Suppressor macrophage treated with lipopolysaccharide for 1 hour (primary cell): ENCODE data around the gene CGNL1.
A peak's percentile ranks its signal among the peaks of the same experiment; 100 is the strongest.

Experiments
- DNase-seq, 3 donors: peaks; one replicate each; pipeline ENCODE4 v3.0.0-alpha.2; 2020 to 2022

CGNL1 gene

DNA sequence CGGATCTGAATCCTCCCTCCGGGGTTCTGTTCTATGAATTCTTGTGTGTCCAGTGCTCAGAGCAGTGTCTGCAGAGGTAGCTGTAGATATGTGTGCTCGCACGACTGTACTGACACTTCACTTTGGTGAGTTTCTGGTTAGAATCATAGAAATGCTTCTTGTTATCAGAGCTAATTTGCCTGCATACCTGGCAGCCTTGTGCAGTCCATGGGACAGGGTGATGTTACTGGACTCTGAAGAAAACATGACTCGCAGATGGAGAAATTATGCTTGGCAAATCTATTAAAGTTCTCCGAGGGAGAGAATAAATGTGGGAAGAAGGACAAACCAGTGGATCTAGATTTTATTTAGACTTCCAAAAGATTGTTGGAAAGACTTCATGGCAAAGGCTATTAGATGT lies 12.2 kb downstream of the CGNL1 start:
- no peak for DNase-seq

DNA sequence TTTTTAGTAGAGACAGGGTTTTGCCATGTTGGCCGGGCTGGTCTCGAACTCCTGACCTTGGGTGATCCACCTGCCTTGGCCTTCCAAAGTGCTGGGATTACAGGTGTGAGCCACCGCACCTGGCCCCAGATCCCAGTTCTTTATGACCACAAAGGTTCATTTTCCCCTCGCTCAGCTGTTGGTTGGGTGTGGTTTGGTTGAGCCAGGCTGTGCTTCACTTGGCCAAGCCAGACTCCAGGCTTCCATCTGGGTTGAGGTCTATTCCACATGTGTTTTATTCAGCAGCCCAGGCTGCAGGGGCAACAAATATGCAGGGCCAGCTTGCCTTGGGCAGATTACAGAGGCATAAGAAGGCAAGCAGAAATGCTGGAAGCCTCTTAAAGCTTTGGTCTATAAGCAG lies 13.7 kb downstream of the CGNL1 start:
- DNase-seq: no peak

DNA sequence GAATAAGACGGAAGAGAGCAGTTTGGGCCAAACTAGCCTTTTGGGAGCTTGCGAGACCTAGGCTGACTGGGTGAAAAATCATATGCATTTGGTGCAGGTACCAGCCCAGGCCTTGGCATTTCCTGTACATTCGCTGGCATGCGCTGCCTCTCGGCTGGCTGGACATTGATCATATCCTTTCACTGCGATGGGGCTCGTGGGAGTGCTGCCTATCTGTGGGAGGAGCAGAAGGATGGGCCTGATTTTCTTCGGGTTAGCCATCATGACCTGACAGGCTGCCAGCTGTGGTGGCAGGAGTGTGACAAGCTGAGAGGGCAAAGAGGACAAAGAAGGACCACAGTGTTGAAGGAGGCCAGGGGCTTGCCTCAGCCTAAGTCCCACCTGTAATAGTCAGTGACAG lies 14.3 kb downstream of the CGNL1 start:
- no peak for DNase-seq

DNA sequence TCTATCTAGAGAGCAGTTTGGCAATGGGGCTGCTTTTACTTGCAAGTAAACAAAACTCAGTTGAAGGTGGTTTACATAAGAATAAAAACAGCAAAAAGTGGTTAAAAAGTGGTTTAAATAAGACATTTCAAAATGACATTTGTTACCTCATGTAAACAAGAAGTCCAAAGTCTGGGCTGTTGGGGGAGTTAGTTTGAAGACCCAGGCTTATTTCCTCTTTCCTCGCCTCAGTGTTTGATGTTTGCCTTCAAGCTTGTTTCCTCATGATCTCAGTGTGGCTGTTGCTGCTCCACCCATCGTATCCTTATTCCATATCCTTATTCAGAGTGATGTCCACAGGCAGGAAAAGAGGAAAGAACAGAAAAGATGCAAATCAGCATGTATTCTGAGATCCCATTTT lies 15.2 kb downstream of the CGNL1 start:
- DNase-seq: no peak

DNA sequence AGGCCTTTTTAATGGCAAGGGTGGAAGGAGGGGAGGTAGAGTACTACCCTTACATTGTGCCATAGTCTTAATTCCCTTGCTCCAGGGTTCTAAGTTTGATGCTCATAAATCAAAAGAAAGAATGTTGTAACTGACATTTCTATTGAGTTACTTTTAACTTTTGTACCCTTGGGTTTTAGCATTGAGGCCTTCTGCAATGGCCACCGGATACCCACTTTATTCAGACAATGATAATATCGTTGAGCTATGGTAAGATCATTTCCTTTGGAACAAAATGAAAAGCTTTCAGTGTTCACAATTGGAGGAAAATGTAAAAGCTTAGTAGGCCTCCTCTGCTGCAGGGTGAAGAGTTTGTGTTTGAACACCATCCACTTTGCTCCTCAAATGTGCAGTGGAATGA lies 16.8 kb downstream of the CGNL1 start:
- no peak for DNase-seq

DNA sequence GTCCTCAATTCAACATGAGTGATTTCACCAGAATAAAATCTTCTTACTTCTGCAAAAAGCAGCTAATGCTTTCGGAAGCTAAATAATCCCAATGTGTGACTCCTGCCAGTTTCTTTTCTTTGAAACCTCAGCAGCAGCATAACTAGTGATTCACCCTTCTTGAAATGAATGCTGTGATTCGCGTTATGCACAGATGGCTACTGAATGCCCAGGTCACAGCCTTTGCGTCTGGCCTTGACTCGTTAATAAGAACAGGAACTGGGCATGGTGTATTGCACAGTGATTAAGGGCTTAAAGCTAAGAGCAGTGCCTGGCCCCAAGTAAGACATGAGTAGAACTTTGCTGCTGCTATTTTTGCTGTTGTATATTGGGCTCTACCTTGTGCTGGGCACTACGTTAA lies 19.0 kb downstream of the CGNL1 start:
- peak; percentile 43 to 64 (median 45) for DNase-seq

DNA sequence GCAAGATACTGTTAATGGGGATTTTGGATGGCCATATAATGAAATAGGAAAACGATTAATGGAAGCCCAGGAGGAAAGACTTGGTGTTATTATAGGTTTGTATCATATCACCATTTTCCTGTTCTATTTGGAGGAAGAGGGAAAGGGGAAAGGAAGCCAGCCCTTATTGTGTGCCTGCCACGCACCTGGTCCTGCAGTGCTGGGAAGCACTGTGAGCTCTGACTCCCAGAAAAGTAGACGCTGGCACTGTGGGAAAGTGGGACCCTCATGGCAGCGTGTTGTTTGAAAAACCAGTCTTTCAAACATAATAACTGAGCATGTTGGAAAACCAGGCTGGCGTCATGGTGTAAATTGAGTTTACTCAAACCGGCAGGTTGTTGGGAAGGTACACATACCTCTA lies 22.0 kb downstream of the CGNL1 start:
- no peak for DNase-seq

DNA sequence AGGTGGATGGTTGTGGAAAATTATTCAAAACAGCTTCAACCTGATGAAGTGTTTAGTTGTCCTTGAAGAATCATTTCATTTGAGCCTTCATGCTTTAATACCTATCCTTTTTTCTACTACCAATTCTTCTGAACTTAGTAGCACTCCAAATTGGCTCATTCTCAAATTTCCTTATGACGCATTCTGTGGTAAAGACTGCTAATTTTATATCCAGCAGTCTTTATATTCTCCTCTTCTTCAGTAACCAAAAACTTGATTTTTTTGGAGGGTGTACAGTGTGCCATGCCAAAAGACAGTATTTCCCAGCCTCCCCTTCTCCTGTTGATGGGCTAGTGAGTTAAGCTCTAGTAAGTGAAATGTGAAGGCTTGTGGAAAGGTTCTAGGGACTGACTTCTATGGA lies 25.2 kb downstream of the CGNL1 start:
- no peak for DNase-seq

DNA sequence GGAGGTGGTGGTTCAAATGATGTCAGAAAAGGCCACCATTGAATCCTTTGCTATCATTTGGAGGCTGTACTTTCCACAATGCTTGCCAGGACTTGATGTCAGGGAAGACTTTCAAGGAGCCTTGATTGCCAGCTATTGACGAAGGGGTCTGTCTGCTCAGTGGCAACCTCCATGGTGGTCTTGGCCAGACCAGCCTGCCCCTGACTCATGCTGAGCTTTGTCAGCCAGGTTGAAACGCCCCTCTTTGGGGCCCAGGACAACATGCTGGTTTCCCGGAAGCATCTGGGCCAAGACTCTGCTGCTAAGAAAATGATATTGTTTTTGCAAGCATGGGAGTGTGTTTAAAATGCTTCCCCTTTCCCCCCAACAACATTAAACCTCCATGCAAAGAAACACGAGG lies 26.7 kb downstream of the CGNL1 start:
- DNase-seq: no peak

DNA sequence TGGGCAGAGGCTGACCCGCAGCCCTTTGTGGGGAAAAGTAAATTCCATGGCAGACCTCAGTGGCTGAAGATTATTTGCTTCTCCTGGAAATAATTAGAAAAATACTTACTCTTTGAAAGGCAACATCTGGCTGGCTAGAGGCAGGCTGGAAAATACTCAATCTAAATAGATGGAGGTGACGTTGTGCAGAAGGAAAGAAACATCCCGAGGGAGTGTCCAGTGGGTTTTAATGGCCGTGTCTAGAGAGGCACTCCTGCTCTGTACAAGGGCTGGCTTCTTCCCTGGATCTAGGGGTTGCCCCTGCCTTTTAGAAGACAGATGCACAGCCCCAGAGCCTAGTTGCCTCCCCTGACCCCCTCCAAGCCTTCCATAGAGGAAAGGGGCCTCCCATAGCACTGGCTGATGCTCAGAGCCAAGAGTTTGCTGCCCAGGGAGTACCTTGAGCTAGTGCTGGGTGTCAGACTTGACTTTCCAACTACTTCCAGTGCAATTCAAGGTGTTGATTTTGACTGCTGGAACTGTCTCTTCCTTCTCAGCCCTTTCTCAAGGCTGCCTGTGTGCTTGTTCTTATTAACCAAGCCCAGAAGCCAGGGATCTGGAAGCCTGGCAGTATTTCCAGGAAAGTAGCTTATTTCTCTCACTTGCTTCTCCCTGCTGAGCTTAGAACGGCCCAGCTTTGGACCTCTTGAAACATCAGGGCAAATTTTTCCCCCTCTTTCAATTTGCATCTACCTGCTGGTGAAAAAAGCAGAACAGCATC lies 27.4 kb downstream of the CGNL1 start:
- DNase-seq: no peak

DNA sequence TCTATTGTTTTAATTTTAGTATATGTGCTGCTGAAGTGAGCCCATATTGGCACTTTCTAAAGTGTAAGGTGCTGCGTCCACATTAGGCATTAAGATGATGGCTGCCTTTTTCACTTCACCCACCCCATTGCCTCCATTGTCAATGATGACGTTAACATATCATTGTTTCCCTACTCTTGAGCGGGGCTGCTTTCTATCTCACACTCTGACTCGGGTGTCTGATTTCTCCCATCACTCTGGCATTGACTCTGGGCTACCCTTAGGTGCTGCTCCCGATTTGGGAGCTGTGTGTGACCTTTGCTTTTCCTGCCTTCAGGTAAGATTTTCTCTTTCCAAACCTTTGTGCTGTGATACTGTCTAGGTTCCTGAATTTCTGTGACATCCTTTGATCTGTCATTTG lies 28.8 kb downstream of the CGNL1 start:
- DNase-seq: no peak

DNA sequence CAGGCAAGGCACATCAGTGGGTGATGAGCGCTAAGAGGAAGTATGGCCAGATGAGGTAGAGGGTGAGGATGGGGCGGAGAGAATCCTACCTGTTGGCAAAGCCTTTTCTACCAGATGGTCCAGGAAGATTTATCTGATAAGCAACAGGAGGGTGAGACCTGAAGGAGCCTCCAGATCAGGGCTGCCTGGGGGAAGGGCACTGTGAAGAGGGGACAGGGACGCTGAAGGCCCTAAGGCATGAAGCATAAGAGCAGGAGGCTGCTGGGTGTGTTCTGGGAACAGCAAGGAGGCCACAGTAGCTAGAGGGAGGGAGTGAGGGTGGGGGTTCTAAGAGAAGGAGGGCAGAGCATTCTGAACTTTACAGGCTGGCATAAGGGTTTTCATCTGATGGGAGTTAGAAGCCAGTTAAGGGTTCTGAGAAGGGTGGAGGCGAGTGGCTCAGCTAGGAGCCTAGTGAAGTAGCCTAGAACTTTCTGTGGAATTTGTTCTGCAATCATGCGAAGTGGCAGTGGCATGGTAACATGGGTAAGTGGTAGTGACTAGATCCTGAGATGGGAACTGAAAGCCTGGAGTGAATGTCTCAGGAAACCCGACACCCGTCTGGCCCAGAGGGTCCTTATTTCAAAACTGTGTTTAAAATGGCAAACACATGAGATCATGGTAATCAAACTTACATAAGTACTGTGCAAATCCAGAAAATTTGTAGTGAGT lies 29.9 kb downstream of the CGNL1 start:
- DNase-seq: no peak

DNA sequence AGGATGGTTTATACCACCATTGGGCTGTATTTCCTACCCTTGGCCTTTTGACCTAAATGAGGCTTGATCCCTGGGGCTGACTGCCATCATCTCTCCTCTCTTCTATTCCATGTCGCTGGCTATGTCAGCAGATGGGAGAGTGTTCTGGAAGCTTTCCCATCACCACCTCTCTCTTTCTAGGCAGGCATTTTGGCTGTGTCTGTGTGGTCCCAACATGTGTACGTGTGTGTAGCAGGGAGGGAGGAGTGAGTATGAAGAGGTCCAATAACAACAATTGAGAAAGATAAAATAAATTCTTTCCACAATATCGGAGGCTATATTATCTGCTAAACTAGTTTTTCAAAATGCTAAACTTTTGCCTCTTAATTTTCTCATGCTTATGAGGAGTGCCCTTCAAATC lies 34.1 kb downstream of the CGNL1 start:
- DNase-seq: no peak

DNA sequence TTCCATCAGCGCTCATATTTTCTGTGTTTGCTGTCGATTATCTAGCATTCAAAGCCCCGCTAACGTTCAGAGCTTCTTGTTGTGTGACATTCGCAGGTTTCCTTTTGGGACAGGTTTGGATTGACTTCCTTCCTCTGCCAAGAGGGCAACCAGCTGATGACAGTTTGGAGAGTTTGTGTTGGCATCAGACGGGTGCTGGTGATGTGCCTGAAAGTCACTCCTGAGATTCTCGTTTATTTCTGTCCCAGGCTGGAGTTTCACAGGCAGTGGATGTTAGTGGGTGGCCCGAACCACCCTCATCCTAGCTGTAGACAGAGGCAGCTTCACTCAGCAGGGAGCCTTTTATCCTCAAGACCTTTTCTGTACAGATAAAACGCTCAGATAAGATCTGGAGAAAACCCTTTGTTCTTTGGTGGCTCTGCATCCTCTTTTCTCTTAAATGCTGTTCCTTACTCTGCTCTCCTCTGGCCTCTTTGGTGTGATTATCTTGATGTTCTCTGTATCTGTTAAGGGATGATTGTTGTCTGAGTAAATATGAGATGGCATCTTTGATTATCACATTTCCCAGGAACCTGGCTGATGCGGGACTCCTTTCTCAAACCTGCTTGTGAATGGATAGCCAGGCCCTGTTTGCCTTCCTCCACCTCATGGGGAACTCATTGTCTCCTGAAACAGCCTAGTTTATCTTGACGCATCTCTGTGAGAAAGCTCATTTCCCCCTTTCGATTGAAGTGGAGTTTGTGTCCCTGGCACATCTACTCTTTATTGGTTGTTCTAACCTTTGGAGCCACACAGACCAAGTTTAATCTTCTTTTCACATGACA lies 35.9 kb downstream of the CGNL1 start:
- no peak for DNase-seq

DNA sequence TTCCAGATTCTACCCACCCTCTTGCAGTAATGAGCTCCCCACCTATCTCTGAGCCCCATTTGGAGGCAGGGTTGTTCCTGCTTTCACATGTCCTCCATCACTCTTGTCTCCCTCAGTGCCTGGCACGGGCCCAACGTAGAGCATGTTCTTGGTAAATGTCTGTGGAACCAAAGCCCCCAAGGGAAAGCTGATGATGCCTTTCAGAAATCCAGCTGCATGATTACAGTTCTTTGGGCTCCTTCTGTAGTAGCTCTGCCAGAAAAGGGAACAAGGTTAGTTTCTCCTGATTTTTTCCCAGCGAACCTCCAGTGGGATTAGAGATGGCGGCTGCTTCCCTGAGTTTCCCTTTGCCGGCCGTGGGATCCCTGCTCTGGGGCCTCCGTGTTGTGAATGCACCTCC lies 39.3 kb downstream of the CGNL1 start:
- DNase-seq: no peak

DNA sequence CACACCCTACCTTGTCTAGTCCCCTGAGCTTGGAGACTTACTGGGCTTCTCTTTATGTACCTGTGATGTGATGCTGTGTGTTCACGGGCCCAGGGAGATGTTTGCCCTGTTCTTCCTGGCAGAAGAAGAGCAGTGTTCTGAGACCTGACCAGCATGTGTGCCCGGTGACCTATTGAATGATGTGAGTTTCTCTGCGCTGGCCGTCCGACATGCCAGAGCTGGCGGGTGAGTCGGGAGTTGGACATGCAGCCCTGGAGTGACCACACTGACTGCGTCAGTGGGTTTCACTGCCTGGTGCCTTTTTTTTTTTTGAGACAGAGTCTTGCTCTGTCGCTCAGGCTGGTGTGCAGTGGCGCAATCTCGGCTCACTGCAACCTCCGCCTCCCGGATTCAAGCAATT lies 42.3 kb downstream of the CGNL1 start:
- DNase-seq: no peak

DNA sequence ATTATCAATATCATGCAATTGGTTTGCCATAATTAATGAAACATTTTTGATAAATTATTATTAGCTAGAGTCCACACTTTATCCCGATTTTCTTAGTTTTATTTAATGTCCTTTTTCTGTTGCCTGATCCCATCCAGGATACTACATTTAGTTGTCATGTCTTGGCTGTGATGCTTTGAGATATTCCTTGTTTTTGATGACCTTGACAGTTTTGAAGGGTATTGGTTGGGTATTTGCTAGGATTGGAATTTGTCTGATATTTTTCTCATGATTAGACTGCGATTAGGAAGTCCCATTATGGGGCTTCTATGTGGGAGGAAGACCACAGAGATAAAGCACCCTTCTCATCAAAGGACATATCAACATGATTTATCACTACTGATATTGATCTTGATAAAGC lies 43.0 kb downstream of the CGNL1 start:
- DNase-seq: no peak

DNA sequence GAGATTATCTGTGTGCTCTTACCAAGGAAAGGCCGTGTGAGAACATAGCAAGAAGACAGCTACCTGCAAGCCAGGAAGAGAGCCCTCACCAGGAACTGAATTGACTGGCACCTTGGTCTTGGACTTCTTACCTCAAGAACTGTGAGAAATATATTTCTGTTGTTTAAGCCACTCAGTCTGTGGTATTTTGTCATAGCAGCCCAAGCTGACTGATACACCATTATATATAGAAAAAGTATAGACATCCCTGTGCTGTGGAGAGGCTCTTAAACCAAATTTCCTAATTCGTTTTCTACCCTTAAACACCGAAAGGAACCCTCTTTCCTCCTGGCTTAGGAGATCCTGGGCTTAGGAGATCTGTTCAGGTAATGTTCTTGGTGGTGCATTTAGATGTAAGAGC lies 44.8 kb downstream of the CGNL1 start:
- DNase-seq: no peak

DNA sequence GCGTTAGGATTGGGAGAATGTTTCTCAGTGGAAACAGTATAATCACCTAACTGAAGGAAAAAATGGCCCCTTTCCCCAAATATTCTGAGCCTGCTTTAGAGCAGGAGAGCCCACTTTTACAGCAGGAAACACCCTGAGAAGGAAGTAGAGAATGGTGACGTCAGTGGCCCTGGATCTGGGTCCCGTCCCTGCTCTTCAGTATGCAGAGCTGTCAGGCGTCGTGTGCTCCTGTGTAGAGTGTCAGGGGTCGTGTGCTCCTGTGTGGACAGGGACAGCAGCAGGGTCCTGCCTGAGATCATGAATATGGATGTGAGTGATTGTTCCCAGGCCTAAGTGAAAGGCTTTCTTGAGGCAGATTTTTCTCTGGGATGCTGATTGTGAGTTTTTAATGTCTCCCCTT lies 45.2 kb downstream of the CGNL1 start:
- peak; percentile 41 to 54 (median 52) for DNase-seq

DNA sequence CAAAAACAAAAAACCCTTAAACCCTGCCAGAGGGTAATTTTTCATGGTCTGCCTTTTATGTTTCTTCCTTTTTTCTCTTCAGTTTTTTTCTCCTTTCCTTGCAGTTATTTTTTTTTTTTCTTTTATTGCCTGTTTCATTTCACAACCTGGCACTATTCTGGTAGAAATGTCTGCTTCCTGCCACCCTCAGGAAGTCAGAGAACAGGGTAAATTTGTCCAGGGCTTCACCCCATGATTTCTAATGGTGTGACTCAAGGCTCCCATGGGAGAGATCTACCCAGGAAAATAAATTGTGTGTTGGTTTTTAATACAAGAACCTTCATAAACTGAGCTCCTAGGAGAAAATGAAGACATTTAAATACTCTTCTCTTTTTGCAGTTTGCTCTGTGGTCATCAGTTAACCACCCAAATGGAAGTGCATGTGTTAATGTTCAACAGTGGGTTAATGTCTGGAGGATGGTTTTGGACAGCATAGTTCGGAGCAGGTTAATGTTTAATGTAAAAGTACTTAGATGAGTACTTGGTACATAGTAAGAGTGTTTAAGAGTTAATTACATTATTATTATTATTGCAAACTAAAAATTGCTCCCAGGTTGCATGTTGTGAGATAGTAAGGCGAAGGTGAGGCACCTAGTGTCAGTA lies 45.9 kb downstream of the CGNL1 start:
- peak in 2 of 3 donors; percentile 8 to 12 for DNase-seq

DNA sequence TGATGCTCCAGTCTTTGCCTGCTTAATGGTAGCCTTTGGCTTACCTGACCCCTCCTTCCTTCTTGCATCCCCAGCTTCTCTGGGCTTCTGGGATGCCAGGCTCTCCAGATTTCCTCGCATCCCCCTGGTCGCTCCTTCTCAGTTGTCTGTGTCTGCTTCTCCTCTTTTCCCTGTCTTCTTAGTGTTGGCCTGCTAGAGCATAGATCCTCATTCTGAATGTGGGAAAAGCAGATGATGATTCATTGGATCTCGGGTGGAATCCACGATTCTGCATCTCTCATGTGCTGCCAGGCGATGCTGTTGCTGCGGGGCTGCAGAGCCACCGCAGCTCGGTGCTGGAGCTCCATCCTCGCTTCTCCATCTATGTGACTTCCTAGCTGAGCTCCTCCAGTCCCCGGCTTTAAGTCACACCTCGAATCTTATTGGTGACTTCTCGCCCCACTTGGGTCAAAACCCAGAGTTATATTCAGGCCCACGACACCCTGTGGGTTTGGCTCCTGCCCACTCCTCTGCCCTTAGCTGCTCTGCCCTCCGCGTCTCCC lies 47.4 kb downstream of the CGNL1 start:
- DNase-seq: no peak

DNA sequence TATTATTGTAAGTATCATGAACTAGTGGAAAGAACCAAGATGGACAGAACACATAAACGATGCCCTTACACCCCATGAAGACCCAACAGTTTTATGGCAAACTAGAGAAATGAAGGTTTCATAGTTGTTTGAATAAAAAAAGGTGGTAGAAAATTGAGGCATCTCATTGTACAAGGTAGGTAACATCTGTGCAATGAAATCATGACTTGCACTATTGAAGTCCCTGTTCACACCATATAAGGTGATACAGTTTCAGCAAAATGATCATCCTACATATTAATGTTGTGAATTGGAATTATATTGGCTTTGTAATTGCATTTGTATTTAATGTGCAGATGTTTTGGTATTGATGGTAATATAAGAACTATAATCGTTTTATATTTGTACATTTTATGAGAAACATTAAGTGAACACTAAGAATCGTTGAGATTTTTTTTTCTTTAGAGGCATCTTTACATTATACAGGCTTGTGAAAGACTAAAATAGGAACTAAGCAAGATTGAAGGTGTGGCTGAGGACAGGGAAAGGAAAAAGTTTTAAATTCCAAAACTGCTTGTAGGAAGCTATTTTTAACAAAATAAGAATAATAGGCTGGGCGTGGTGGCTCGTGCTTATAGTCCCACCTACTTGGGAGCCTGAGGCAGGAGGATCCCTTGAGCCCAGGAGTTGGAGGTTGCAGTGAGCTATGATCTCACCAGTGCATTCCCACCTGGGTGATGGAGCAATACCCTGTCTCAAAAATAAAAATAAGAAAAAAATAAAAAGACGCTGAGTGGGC lies 48.5 kb downstream of the CGNL1 start:
- no peak for DNase-seq
